ENCODE results near the gene MYO3B.

- TF ChIP-seq CTCF (IDR thresholded peaks at IDR 0.05) (no peak), ZFX (IDR thresholded peaks at IDR 0.05; ENCODE audit: borderline replicate concordance) (no peak)
These were observed 123.0 kb downstream of the MYO3B start for GRCh38 chr2:170300993-170301392.
